GM21447 (cell line): Measurements from ENCODE around the gene CNOT11.
"Not testable (repeated sequence)": the region's sequence is repeated elsewhere in the genome, so short reads cannot be mapped to it uniquely, and the experiment has no call there.

Experiments
- ATAC-seq: cut with Tn5 transposase; IDR thresholded peaks from one replicate; pipeline ENCODE4 v1.9.1; 2021; ENCODE audit not compliant: unreplicated experiment

CNOT11 gene

DNA sequence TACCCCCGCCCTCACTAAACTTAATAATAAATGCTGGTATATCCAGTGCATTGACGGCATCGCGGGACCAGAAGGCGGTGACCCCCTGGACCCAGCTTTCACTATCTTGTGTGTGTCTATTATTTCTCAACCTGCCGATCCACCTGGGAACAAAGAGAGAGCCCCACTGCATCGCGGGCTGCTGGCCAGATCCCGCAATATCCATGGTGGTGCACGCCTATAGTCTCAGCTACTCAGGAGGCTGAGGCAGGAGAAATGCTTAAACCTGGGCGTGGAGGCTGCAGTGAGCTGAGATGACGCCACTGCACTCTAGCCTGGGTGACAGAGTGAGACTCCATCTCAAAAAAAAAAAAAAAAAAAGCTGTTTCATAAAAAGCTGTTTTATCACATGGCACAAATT is 7.8 kb upstream of the CNOT11 start:
- ATAC-seq: not testable (repeated sequence)

DNA sequence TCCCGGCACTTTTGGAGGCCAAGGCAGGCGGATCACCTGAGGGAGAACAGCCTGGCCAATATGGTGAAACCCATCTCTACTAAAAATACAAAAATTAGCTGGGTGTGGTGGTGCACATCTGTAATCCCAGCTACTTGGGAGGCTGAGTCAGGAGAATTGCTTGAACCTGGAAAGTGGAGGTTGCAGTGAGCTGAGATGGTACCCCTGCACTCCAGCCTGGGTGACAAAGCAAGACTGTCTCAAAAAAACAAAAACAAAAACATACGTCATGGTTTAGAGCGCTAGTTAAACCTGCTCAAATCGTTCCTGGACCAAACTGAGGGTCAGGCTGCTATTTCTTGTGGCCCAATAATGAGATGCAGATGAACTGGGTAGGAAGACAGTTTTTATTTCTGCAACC is 7.2 kb upstream of the CNOT11 start:
- ATAC-seq: not testable (repeated sequence)

DNA sequence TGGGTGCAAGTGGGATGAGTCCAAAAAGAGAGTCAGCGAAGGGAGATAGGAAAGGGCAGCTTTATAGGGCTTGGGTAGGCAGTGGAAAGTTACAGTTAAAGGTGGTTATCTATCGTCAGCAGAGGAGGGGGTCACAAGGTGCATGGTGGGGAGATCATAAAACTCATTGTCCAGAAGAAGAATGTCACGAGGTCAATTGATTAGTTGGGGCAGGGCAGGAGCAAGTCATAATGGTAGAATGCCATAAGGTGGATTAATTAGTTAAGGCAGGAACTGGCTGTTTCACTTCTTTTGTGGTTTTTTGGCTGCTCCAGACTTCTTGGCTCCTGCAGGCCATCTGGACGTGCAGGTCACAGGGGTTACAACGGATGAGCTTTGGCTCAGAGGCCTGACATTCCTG is 3.9 kb upstream of the CNOT11 start:
- not testable (repeated sequence) for ATAC-seq

DNA sequence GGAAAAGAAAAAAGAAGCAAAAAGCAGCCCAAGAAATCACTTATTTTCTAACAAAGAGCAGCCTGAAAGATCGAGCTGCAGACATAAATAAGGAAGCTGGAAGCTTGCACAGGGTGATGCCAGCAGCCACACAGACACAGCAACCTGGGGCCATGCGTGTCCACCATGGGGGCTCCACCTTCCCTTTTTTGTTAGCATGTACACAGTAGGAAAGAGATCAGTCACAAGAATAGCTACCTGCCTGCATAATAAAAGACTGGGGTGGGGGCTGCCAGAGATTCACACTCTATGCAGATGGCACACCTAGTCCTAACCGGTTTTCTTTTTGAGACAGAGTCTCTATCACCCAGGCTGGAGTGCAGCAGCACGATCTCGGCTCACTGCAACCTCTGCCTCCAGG is 2.9 kb upstream of the CNOT11 start:
- ATAC-seq: no peak

- ATAC-seq: not testable (repeated sequence)
Measured at GRCh38 chr2:101251246-101251781, 1.4 kb upstream of the CNOT11 start.

- ATAC-seq: peak; percentile 44
Measured at GRCh38 chr2:101251844-101252407, 760 bp upstream of the CNOT11 start.

DNA sequence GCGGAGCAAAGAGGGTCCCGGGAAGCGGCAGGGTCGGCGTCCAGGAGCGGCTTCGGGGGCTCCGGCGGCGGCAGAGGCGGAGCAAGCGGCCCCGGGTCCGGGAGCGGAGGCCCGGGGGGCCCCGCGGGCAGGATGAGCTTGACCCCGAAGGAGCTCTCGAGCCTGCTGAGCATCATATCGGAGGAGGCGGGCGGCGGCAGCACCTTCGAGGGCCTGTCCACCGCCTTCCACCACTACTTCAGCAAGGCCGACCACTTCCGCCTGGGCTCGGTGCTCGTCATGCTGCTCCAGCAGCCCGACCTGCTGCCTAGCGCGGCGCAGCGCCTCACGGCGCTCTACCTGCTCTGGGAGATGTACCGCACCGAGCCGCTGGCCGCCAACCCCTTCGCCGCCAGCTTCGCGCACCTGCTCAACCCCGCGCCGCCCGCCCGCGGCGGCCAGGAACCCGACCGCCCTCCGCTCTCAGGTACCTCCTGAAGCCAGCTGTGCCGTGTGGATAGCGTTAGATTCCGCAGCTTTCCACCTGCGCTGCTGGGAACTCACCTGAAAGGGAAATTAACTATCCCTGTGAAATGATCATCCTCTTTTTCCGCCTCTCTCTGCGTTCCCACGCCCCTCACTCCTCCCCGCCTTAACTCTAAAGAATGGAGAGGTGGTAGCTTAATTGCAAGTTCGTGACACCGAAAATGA is 472 bp downstream of the CNOT11 start:
- peak; percentile 54 for ATAC-seq

DNA sequence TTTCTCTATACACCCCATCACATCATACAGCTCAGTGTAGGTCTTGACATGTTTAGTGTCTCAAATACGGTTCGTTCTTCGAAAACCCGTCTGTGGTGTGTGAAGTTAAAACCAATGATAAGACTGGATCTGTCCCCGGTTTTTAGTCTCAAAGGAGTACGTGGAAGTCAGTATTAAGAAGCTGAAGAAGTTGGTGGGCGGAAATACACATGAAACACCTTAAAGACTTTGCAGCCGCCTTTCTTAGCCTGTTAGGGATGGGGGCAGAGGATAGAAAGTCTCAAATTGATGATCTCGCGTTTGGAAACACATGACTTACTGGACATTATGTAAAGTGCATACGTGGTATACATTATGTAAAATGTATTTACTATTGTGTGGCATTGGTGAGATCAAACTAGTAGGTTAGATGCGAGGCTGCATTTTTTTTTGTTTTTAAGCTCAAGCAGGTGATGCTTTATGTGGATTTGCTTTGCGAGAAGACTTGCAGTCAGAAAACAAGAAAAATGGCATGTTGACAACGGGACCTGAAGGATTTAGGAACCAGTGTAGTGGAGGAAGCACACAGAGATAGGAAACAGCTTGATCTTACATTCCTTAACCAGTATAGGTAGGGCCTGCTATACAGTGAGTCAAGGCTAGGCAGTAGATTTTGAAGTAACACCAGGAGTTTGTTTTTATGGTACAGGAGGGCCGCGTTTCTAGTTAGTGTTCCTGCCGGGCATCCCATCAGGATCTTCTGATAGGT is 1.2 kb downstream of the CNOT11 start:
- no peak for ATAC-seq

- no peak for ATAC-seq
Measured at GRCh38 chr2:101255501-101255900, 2.8 kb downstream of the CNOT11 start.

- ATAC-seq: no peak
Measured at GRCh38 chr2:101256316-101256715, 3.6 kb downstream of the CNOT11 start.

GRCh38 chr2:101258804-101259203 is 6.1 kb downstream of the CNOT11 start:
- ATAC-seq: no peak

DNA sequence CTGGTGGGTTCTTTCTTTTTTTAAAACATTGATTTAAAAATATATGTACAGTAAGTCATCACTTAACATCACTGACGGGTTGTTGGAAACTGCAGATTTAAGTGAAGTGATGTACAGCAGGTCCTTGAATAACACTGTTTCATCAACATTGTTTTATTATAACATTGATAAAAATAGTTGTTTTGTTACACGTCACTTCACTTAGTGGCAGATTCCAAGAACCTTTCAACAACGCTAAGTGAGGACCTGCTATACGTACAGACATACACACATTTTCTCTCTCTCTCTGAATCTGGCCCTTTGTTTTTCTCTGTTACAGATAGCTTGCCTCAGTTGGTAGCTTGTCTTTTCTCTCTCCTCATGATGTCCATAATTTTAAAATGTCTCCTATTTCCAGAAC is 9.5 kb downstream of the CNOT11 start:
- ATAC-seq: no peak

GRCh38 chr2:101263377-101263800 is 10.7 kb downstream of the CNOT11 start:
- no peak for ATAC-seq

GRCh38 chr2:101264360-101264939 is 11.8 kb downstream of the CNOT11 start:
- no peak for ATAC-seq

DNA sequence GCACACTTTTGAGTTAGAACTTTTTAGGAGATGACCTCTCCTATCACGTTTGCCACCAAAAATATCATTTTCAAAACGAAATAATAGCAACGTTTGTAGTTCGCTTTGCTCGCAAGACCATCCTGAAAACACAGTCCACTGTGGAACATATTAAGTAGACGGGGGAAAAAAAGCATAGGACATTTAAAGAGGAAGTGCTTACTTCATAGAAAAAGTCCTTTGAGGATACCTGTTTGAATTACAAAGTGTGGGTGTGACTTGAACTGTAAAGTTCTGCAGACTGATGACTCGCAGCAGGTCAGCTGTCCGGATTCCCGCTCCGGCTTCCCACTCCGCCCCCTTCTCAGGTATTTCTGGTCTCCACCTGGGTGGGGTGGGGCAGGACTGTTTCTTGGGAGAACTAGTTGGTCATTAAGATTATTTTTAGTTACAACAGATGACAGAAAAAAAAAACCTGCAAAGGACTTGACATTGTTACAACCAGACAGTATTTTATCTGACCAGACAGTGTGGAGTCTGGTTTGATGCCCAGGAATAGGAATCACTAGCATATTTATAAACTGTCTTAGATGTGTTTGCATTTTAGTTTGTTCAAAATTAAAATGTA is 13.3 kb downstream of the CNOT11 start:
- no peak for ATAC-seq

DNA sequence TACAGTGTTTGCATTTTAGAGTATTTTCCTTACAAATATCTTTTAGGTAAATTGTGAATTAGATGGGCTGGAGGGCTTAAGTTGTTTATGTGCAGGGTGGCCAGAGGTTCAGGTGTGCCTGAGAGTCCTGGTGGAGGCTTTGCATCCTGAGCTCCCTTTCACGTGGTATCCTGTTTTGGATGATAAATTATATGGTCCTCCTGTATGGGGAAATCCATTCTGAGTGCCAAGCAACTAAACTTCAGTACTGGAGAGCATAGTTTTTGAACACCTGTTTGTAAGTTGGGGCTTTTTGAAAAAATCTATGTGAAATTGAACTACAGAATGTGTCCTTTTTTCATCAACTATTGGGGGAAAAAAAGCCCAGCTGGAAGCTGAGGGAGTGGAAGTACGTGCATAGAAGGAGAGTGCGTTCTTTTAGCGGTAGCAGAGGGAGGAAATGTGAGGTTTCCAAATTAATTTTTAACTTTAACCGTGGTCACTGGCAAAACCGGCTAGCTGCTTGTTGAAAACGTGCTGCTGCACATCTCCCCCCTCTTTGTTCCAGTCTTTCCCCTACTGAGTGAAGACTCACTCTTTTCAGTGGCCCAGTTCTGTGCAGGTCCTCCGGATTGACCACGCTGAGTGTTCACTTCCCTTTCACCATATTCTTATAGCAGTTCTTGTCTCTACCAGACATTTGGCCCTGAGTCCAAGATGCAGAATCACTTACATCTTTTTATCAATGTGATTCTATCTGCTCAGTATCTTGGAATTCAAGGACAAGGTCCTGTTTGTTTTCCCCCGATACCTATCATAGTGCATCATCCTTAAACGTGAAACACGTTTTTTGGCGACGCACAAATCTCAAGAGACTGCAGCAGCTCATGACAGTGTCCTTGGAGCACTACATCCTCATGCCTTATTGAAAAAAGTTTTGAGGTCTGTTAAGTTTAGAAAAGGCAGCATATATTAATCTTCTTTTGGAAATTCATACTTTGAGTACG is 15.3 kb downstream of the CNOT11 start:
- ATAC-seq: peak; percentile 57

DNA sequence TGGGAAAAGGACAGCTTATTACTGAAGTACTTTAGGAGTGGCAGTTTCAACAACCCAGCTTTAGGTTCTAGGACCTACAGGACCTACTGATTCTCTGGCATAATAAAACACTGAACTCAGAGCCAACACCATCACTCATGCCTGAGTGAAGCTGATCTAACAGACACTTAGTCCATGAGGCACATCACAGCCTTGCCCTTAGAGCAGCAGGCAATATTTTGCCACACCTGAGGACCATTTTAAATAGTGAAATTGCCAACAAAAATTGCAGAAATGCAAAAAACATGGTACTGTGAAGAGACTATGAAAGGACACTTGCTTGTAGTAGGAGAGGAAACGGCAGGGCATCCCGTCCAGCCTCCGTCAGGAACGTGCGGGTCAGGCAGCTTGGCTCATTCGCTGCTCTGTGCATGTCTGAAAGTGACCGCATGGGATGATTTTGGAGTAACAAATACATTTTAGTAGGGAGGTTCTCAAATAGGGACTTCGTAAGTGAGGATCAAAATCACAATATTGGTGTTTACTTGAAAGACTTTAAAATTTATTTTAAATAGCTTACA is 18.1 kb downstream of the CNOT11 start:
- no peak for ATAC-seq

GRCh38 chr2:101272045-101272784 is 19.5 kb downstream of the CNOT11 start:
- peak; percentile 70 for ATAC-seq

GRCh38 chr2:101273056-101273455 is 20.4 kb downstream of the CNOT11 start:
- no peak for ATAC-seq
